Measurements from ENCODE around the gene FOXN1.

Gene FOXN1

GRCh38 chr17:28495635-28496034 lies 10.5 kb upstream of the FOXN1 start:
- TF ChIP-seq CTCF (IDR thresholded peaks at IDR 0.05), result no peak
- Histone ChIP-seq H3K27ac (no peak overlapping the region), H3K4me3 (no peak overlapping the region)
- DNase-seq (ENCODE audit: low spot score), result no peak

- Histone ChIP-seq H3K27ac (no peak overlapping the region), H3K4me3 (no peak overlapping the region)
- DNase-seq (ENCODE audit: low spot score), result no peak
- no peak for TF ChIP-seq CTCF (IDR thresholded peaks at IDR 0.05)
Observed at GRCh38 chr17:28497931-28498330, 8.2 kb upstream of the FOXN1 start.

- DNase-seq (ENCODE audit: low spot score), result no peak
- no peak overlapping the region for H3K4me3 ChIP-seq
- no peak overlapping the region for H3K27ac ChIP-seq
- TF ChIP-seq CTCF (IDR thresholded peaks at IDR 0.05), result no peak
Observed at GRCh38 chr17:28498652-28499363, 7.3 kb upstream of the FOXN1 start.

- Histone ChIP-seq H3K27ac (no peak overlapping the region), H3K4me3 (no peak overlapping the region)
- no peak for TF ChIP-seq CTCF (IDR thresholded peaks at IDR 0.05)
- no peak for DNase-seq (ENCODE audit: low spot score)
Observed at GRCh38 chr17:28499364-28499664, 6.8 kb upstream of the FOXN1 start.

- no peak for DNase-seq (ENCODE audit: low spot score)
- Histone ChIP-seq H3K27ac (no peak overlapping the region), H3K4me3 (no peak overlapping the region)
- TF ChIP-seq CTCF (IDR thresholded peaks at IDR 0.05), result no peak
Observed at GRCh38 chr17:28499684-28500357, 6.3 kb upstream of the FOXN1 start.

- TF ChIP-seq CTCF (IDR thresholded peaks at IDR 0.05), result no peak
- H3K27ac ChIP-seq, result no peak overlapping the region
- H3K4me3 ChIP-seq, result no peak overlapping the region
- no peak for DNase-seq (ENCODE audit: low spot score)
Observed at GRCh38 chr17:28500712-28501379, 5.3 kb upstream of the FOXN1 start.
